DOHH2 (cell line): Measurements from ENCODE around the gene TAAR2.
A peak's percentile ranks its signal among the peaks of the same experiment; 100 is the strongest.

Experiments
- H3F3A ChIP-seq: fragments of 200-600 bp; sonication (generic), shearing (Covaris generic); 2 replicates; pipeline ENCODE4 v1.6.0; 2016; ENCODE audit warnings: antibody characterized with exemption, mild to moderate bottlenecking; ENCODE audit not compliant: control insufficient read depth, insufficient read depth
- H3K27ac ChIP-seq: fragments of 200-600 bp; sonication (generic); 2 replicates; pipeline ENCODE4 v1.5.1; 2014; ENCODE audit warnings: low read depth, mild to moderate bottlenecking, low read length, moderate library complexity
- H3K27me3 ChIP-seq: fragments of 200-600 bp; sonication (generic); 2 replicates; pipeline ENCODE4 v1.6.1; 2014; ENCODE audit warnings: mild to moderate bottlenecking, low read length, mixed read lengths; ENCODE audit not compliant: control insufficient read depth
- H3K36me3 ChIP-seq: fragments of 200-600 bp; sonication (generic); 2 replicates; pipeline ENCODE4 v1.6.1; 2014; ENCODE audit warnings: mild to moderate bottlenecking, low read length, moderate library complexity, mixed read lengths; ENCODE audit not compliant: control insufficient read depth
- H3K4me1 ChIP-seq: fragments of 200-600 bp; sonication (generic); 2 replicates; pipeline ENCODE4 v1.6.1; 2014; ENCODE audit warnings: mild to moderate bottlenecking, low read length, mixed read lengths; ENCODE audit not compliant: control insufficient read depth
- H3K4me2 ChIP-seq: fragments of 200-600 bp; sonication (generic); 2 replicates; pipeline ENCODE4 v1.6.0; 2014; ENCODE audit warnings: mild to moderate bottlenecking, low read length, moderate library complexity
- H3K4me3 ChIP-seq: fragments of 200-600 bp; sonication (generic); 2 replicates; pipeline ENCODE4 v1.5.1; 2014; ENCODE audit warnings: mild to moderate bottlenecking, low read length, mixed read lengths
- H3K79me2 ChIP-seq: fragments of 200-600 bp; sonication (generic); 2 replicates; pipeline ENCODE4 v1.6.1; 2014; ENCODE audit warnings: mild to moderate bottlenecking, low read length, mixed read lengths; ENCODE audit not compliant: control insufficient read depth
- H3K9me2 ChIP-seq: fragments of 200-600 bp; sonication (generic); replicated peaks from 2 replicates; pipeline ENCODE4 v1.6.1; 2014; ENCODE audit warnings: mild to moderate bottlenecking, low read length, mixed read lengths; ENCODE audit not compliant: control insufficient read depth
- H3K9me3 ChIP-seq: fragments of 200-600 bp; sonication (generic); 2 replicates; pipeline ENCODE4 v1.6.1; 2014; ENCODE audit warnings: antibody characterized with exemption, low read length, mixed read lengths; ENCODE audit not compliant: control insufficient read depth, insufficient read depth
- H4K20me1 ChIP-seq: fragments of 200-600 bp; sonication (generic); 2 replicates; pipeline ENCODE4 v1.6.0; 2014; ENCODE audit warnings: low read depth, mild to moderate bottlenecking, antibody characterized with exemption, low read length, moderate library complexity; ENCODE audit not compliant: control insufficient read depth, insufficient read depth
- CTCF ChIP-seq: fragments of 200-600 bp; sonication (generic); IDR thresholded peaks from one replicate; pipeline ENCODE4 v1.5.1; 2014; ENCODE audit warnings: antibody characterized with exemption, mild to moderate bottlenecking, low read depth, low read length; ENCODE audit not compliant: poor library complexity, severe bottlenecking
- EZH2phosphoT487 ChIP-seq: fragments of 200-600 bp; sonication (generic); IDR thresholded peaks from 2 replicates; pipeline ENCODE4 v1.6.1; 2017; ENCODE audit warnings: borderline replicate concordance, mild to moderate bottlenecking, antibody characterized with exemption, low read length, moderate library complexity, mixed read lengths

Gene TAAR2

GRCh38 chr6:132669690-132670291 lies 45.7 kb upstream of the TAAR2 start:
- Histone ChIP-seq H4K20me1 (no peaks in the 10 kb centered on the region), H3K4me1 (peaks cover 9% of the 10 kb centered on the region), H3K4me3 (peak overlapping the region; percentile 65), H3K9me2 (no peaks in the 10 kb centered on the region), H3K36me3 (no peaks in the 10 kb centered on the region), H3K79me2 (no peaks in the 10 kb centered on the region), H3K27me3 (no peaks in the 10 kb centered on the region), H3F3A (no peaks in the 10 kb centered on the region), H3K9me3 (no peaks in the 10 kb centered on the region), H3K4me2 (peak overlapping the region; percentile 82), H3K27ac (no peak overlapping the region)
- TF ChIP-seq CTCF (peak; percentile 78), EZH2phosphoT487 (no peak)

- H3K4me2 ChIP-seq: no peak overlapping the region
- no peaks in the 10 kb centered on the region for H3K36me3 ChIP-seq
- TF ChIP-seq CTCF (no peak), EZH2phosphoT487 (no peak)
- no peak overlapping the region for H3K27ac ChIP-seq
- H3K9me3 ChIP-seq: no peaks in the 10 kb centered on the region
- no peaks in the 10 kb centered on the region for H3F3A ChIP-seq
- H3K79me2 ChIP-seq: no peaks in the 10 kb centered on the region
- H3K27me3 ChIP-seq: no peaks in the 10 kb centered on the region
- no peaks in the 10 kb centered on the region for H3K9me2 ChIP-seq
- no peak overlapping the region for H3K4me3 ChIP-seq
- peaks cover 9% of the 10 kb centered on the region for H3K4me1 ChIP-seq
- no peaks in the 10 kb centered on the region for H4K20me1 ChIP-seq
Measured at GRCh38 chr6:132666118-132666517, 42.0 kb upstream of the TAAR2 start.

GRCh38 chr6:132664309-132665034 lies 40.4 kb upstream of the TAAR2 start:
- no peaks in the 10 kb centered on the region for H3K27me3 ChIP-seq
- H3K27ac ChIP-seq: no peak overlapping the region
- no peak overlapping the region for H3K4me2 ChIP-seq
- H4K20me1 ChIP-seq: no peaks in the 10 kb centered on the region
- no peaks in the 10 kb centered on the region for H3K9me3 ChIP-seq
- no peaks in the 10 kb centered on the region for H3K4me1 ChIP-seq
- H3K9me2 ChIP-seq: no peaks in the 10 kb centered on the region
- H3K4me3 ChIP-seq: no peak overlapping the region
- H3F3A ChIP-seq: no peaks in the 10 kb centered on the region
- H3K36me3 ChIP-seq: no peaks in the 10 kb centered on the region
- no peak for TF ChIP-seq EZH2phosphoT487
- no peak for TF ChIP-seq CTCF
- H3K79me2 ChIP-seq: no peaks in the 10 kb centered on the region
